SHP77 (cell line): ENCODE results near the gene MYO5A.
A peak's percentile ranks its signal among the peaks of the same experiment; 100 is the strongest.
"Not testable (repeated sequence)": the region's sequence is repeated elsewhere in the genome, so short reads cannot be mapped to it uniquely, and the experiment has no call there.

ENCODE experiments used
- DNase-seq, 2 experiments: peaks; one replicate each; lab custom pipeline; 2025; lab: John Stamatoyannopoulos, UW

The MYO5A gene

GRCh38 chr15:52528564-52529340 is at the start of gene MYO5A:
MYO5A (minus strand) TSS chr15:52528880; CDS start chr15:52528806, 74 bp downstream.
- peak; percentile 56 to 81 for DNase-seq

GRCh38 chr15:52576692-52577091 is 48.0 kb upstream of the MYO5A start:
- no peak for DNase-seq

- not testable (repeated sequence) for DNase-seq
These were observed 46.9 kb upstream of the MYO5A start for GRCh38 chr15:52575573-52575972.

GRCh38 chr15:52575072-52575471 is 46.4 kb upstream of the MYO5A start:
- no peak for DNase-seq

GRCh38 chr15:52574623-52575022 is 45.9 kb upstream of the MYO5A start:
- DNase-seq: not testable (repeated sequence)

- DNase-seq: peak; percentile 92 to 94
These were observed 40.2 kb upstream of the MYO5A start, which contains the start of gene ARPP19 for GRCh38 chr15:52568601-52569585. ARPP19 (minus strand) TSS chr15:52569030; CDS start chr15:52568892, 138 bp downstream.

GRCh38 chr15:52567871-52568600 is 39.4 kb upstream of the MYO5A start:
- DNase-seq: no peak

GRCh38 chr15:52566889-52567288 is 38.2 kb upstream of the MYO5A start:
- no peak for DNase-seq

GRCh38 chr15:52565417-52566358 is 37.0 kb upstream of the MYO5A start:
- DNase-seq: not testable (repeated sequence)

GRCh38 chr15:52563501-52564060 is 34.9 kb upstream of the MYO5A start:
- no peak for DNase-seq

- no peak for DNase-seq
These were observed 30.9 kb upstream of the MYO5A start for GRCh38 chr15:52559575-52559974.

GRCh38 chr15:52559022-52559421 is 30.3 kb upstream of the MYO5A start:
- no peak for DNase-seq

GRCh38 chr15:52558196-52558595 is 29.5 kb upstream of the MYO5A start:
- DNase-seq: no peak

GRCh38 chr15:52557274-52557641 is 28.6 kb upstream of the MYO5A start:
- DNase-seq: no peak

- no peak for DNase-seq
These were observed 28.0 kb upstream of the MYO5A start for GRCh38 chr15:52556524-52557273.

- DNase-seq: no peak
These were observed 23.6 kb upstream of the MYO5A start for GRCh38 chr15:52552303-52552702.

GRCh38 chr15:52551762-52552161 is 23.1 kb upstream of the MYO5A start:
- no peak for DNase-seq

GRCh38 chr15:52551186-52551585 is 22.5 kb upstream of the MYO5A start:
- not testable (repeated sequence) for DNase-seq

GRCh38 chr15:52546031-52546751 is 17.5 kb upstream of the MYO5A start:
- no peak for DNase-seq
